GM19468 (cell line): Measurements from ENCODE around the gene SFMBT1.
"Not testable (repeated sequence)": the region's sequence is repeated elsewhere in the genome, so short reads cannot be mapped to it uniquely, and the experiment has no call there.

Experiments used
- ATAC-seq: cut with Tn5 transposase; IDR thresholded peaks from one replicate; pipeline ENCODE4 v1.9.1; 2021; ENCODE audit warnings: mild to moderate bottlenecking, moderate library complexity, moderate number of reproducible peaks; ENCODE audit not compliant: unreplicated experiment; ENCODE audit errors: extremely low read depth

SFMBT1 gene

GRCh38 chr3:53073553-53074365, 27.9 kb upstream of the SFMBT1 start:
- no peak for ATAC-seq

DNA sequence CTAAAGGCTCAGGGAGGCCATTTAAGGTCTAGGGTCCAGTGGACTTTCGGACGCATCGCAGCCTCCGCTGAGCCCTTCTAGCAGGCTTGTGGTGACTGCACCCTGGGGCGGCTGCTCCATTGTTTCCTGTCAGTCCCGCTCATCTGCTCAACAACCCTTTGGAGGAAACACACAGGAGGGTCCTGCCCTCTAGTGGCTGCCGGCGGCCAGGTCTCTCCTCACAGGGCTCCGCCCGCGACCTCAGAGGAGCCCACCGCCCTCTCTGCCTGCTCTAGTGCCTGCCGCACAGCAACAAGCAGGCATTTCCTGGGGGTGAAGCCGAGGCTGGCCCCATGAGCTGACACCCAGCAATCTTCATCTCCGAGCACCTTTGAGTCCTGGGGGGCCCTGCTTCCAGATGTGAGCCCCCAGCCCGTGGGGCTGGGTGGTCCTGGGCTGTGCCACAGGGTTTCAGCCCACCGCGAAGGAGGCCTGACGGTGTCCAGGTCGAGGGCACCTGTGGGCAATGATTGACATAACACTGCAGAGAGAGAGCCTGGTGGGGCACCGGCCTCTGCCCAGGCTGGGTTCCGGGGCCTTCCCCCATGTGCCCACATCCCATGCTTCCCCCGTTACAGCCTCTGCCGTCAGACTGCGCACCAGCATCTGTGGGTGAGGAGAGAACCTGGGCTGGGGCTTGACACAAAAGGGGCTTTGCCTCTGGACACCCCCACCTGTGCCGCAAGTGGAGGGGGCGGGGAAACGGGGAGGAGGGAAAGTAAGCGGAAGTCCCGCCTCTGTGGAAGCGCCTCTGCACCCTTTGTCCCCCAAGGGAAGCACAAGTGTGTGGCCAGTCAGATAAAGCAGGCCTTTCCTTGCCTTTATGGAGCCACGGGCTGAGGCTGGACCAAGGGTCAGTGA, 27.0 kb upstream of the SFMBT1 start:
- peak; percentile 60 for ATAC-seq

DNA sequence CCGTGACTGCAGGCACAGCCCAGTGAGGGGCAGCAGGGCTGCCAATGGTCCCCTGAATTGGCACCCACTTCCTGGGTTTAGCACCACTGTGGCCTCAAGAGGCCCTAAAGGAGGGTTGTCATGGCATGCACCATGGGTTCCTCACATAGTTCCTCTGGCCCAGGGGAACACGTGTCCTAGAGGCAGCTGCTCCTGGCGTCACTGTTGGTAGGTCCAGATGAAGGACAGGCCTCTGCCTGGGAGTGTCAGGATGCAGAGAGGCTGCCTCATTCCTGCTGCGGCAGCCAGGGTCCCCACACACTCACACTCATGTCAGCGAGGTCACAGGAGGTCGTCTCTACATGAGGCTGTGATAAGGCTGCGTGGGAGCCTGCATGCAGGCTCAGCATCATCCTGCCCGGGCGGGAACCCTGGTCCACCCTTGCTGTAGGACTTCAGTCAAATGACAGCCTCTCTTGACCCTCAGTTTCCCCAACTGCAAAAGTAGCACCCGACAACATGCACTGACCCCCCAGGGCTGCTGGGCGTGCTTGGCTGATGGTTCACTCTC, 26.1 kb upstream of the SFMBT1 start:
- no peak for ATAC-seq

- no peak for ATAC-seq
Observed at GRCh38 chr3:53069422-53070068, 23.7 kb upstream of the SFMBT1 start.

DNA sequence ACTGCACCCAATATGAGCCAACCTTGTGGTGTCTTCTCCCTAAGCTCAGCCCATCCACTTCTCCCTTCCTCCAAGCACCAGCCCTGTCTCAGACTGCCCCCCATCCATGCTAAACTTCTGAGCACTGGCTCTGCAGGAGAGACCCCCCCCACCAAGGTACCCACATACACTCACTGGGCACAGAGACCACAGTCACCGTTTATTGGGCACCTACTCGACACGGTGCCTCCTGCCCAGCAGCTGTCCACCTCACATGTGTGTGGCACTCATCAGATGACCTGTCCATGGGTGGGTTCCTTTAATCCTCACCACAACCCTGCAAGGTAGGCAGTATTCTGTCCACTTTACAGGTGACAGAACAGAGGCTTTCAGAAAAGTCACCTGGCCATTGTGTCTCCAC, 22.3 kb upstream of the SFMBT1 start:
- no peak for ATAC-seq

DNA sequence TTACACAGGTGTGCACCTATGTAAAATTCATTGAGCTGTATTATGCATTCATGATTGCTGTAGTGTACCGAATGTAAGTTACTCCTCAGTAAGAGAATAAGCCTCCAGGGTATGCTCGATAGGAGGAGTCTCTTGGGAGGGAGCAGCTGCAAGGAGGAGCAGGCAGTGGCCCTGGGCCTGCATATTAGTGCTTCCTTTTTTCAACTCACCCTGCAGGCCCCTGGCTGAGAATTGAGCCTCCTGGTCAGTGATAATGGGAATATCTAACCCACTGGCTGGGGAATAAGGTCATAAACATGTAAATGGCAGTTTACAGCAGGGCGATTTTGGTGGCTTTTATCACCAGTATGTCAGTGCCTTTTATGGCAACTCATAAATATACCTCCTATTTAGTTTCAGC, 21.7 kb upstream of the SFMBT1 start:
- ATAC-seq = no peak

GRCh38 chr3:53065841-53066480, 20.1 kb upstream of the SFMBT1 start:
- ATAC-seq = no peak

GRCh38 chr3:53062905-53063304, 17.0 kb upstream of the SFMBT1 start:
- no peak for ATAC-seq

GRCh38 chr3:53056442-53056841, 10.6 kb upstream of the SFMBT1 start:
- ATAC-seq = no peak

DNA sequence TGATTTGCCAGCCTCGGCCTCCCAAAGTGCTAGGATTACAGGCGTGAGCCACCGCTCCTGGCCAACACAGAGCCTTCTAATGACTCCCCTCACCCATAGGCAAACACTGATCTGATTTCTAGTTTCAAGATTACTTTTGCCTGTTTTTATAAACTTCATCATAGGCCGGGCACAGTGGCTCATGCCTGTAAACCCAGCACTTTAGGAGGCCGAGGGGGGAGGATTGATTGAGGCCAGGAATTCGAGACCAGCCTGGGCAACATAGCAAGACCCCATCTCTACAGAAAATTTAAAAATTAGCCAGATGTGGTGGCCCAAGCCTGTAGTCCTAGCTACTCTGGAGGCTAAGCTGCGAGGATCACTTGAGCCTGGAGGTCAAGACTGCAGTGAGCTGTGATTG, 8.4 kb upstream of the SFMBT1 start:
- ATAC-seq = not testable (repeated sequence)

DNA sequence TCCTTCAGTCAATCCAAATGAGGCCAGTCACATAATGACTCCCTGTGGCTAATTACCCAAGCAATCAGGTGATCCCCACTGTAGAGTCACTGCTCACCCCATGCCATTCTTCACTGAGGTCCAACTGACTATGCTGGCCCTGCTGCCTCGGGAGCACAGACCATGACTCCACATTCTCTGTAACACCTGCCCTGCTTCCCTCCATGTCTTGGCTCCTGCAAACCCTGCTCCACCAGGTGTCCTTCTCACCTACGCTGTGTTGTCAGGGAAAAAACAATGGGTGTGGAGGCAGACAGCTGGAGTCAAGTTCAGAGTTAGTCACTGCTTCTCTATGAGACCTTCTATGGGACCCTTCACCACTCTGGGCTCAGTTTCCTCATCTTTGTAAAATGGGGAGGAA, 6.1 kb upstream of the SFMBT1 start:
- ATAC-seq = no peak

DNA sequence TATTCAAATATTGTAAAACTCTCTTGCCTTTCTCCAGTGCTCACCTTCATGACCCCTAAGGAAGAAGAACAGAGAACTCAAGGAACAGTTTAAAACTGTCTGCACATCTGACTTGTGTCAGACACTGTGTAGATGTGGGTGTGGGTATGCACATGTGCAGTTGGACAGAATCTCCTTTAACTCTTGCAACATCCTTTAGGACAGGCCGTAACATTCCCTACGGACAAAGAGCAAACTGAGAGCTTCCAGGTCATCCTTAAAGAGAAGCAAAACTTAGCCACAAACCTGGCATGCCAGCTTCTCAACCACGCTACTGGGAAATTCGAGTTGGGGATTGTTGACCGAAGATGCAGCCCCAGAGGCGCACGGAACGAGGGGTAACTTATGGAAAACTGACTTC, 4.1 kb upstream of the SFMBT1 start:
- ATAC-seq = no peak

GRCh38 chr3:53046171-53047170, 598 bp upstream of the SFMBT1 start:
- no peak for ATAC-seq

GRCh38 chr3:53044711-53045517, 959 bp downstream of the SFMBT1 start:
- peak; percentile 40 for ATAC-seq

- no peak for ATAC-seq
Observed at GRCh38 chr3:53044371-53044710, 1.5 kb downstream of the SFMBT1 start.

DNA sequence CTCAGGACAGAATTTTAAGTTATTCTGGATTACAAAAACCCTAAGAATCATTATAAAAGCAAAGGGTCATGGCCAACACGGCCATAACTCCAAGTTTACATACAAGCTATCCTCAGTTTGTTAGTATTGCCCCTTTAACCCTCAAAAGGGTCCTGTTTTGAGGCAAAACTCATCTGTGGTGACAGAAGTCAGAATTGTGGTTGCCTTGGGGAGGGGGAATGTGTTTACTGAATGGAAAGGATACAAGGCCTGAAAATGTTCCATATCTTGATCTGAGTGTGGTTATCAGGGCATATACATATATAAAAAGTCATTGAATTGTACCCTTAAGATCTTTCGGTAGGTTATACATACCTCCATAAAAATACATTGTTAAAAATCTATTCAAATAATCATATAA, 2.1 kb downstream of the SFMBT1 start:
- ATAC-seq = no peak

- no peak for ATAC-seq
Observed at GRCh38 chr3:53042651-53043050, 3.2 kb downstream of the SFMBT1 start.

DNA sequence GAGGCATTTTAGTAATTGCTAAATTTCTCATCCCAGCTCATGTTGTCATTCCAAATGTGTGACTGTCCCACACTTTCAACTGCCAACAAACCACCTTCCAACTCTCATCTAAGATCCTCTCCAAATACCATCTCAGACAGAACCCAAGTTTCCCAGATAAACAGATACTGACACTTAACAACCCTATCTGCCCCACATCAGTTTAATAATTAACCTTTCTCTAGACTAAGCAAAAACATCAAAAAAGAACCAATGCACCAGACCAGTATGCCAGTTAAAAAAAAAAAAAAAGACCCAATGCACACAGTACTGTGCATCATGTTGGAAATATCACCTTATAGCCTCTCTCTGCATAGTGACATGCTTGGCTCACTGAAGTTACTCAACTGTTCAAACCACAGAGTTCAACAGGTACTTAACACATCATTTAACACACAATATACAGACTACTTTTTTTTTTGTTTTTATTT, 5.5 kb downstream of the SFMBT1 start:
- ATAC-seq = no peak
